H7 (cell line): ENCODE results near the gene TUBB4B. TPM values are rescaled to one million over a fixed set of nuclear protein-coding genes. Genes with fewer than 3 reads are reported as not detected.

Source experiments
- DNase-seq: peaks from one replicate; pipeline ENCODE4 v3.0.0; 2012
- H3K27me3 ChIP-seq: 2 replicates; pipeline ENCODE4 v1.6.0; 2011; ENCODE audit warnings: mild to moderate bottlenecking, low read length; ENCODE audit not compliant: control insufficient read depth, insufficient read depth
- H3K36me3 ChIP-seq: replicated peaks from 2 replicates; pipeline ENCODE4 v1.5.1; 2011; ENCODE audit warnings: low read length; ENCODE audit not compliant: control insufficient read depth, insufficient read depth
- H3K4me3 ChIP-seq: 2 replicates; pipeline ENCODE4 v1.5.1; 2011; ENCODE audit warnings: low read depth, mild to moderate bottlenecking, control low read depth, low read length, moderate library complexity; ENCODE audit not compliant: insufficient read depth
- total RNA-seq: library from RNA; depleted of rRNA; stranded (reverse); fragments of >200 nt; shearing (Covaris generic); gene quantifications from 2 replicates; pipeline ENCODE4 v1.2.3, GENCODE V29; 2014

The TUBB4B gene
- total RNA-seq, 1 experiment from 2014 or later = 257 TPM

- Histone ChIP-seq H3K27me3 (no peaks in the 10 kb centered on the region), H3K36me3 (peaks cover 15% of the 10 kb centered on the region), H3K4me3 (0 out of 2 replicates have a peak overlapping the region, but pooled peaks have one; percentile 3)
- DNase-seq = peak; percentile 87
Observed at GRCh38 chr9:137244486-137245449, 3.7 kb downstream of the TUBB4B start.

GRCh38 chr9:137245450-137246421 lies 4.6 kb downstream of the TUBB4B start:
- no peak overlapping the region for H3K4me3 ChIP-seq
- peak; percentile 62 for DNase-seq

GRCh38 chr9:137247135-137247915 lies 6.2 kb downstream of the TUBB4B start:
- H3K27me3 ChIP-seq = no peaks in the 10 kb centered on the region
- no peak overlapping the region for H3K4me3 ChIP-seq
- H3K36me3 ChIP-seq = peaks cover 10% of the 10 kb centered on the region
- no peak for DNase-seq

More at GRCh38 chr9:137245450-137246421, 4.6 kb downstream of the TUBB4B start:
- Histone ChIP-seq H3K27me3 (no peaks in the 10 kb centered on the region), H3K36me3 (peaks cover 15% of the 10 kb centered on the region)

GRCh38 chr9:137247916-137248175 lies 6.8 kb downstream of the TUBB4B start:
- Histone ChIP-seq H3K27me3 (no peaks in the 10 kb centered on the region), H3K36me3 (peaks cover 5% of the 10 kb centered on the region), H3K4me3 (no peak overlapping the region)
- DNase-seq = no peak

GRCh38 chr9:137250329-137251193 lies 9.5 kb downstream of the TUBB4B start:
- Histone ChIP-seq H3K27me3 (peaks cover 2% of the 10 kb centered on the region), H3K36me3 (no peaks in the 10 kb centered on the region), H3K4me3 (no peak overlapping the region)
- DNase-seq = peak; percentile 70

GRCh38 chr9:137251194-137251461 lies 10.0 kb downstream of the TUBB4B start, which contains the start of gene STPG3:
Gene STPG3 (plus strand): TSS chr9:137251286. CDS start chr9:137251287, 1 bp downstream.
- no peak for DNase-seq
- peaks cover 2% of the 10 kb centered on the region for H3K36me3 ChIP-seq
- H3K4me3 ChIP-seq = no peak within 1 kb of the TSS
- H3K27me3 ChIP-seq = peaks cover 2% of the 10 kb centered on the region

GRCh38 chr9:137251490-137252268 lies 10.6 kb downstream of the TUBB4B start:
- Histone ChIP-seq H3K36me3 (peaks cover 7% of the 10 kb centered on the region), H3K4me3 (no peak overlapping the region), H3K27me3 (peaks cover 2% of the 10 kb centered on the region)
- peak; percentile 66 for DNase-seq

- H3K36me3 ChIP-seq = peaks cover 11% of the 10 kb centered on the region
- H3K27me3 ChIP-seq = peaks cover 2% of the 10 kb centered on the region
- peak; percentile 91 for DNase-seq
- no peak overlapping the region for H3K4me3 ChIP-seq
Observed at GRCh38 chr9:137252555-137253506, 11.7 kb downstream of the TUBB4B start.

GRCh38 chr9:137253717-137254623 lies 12.9 kb downstream of the TUBB4B start:
- DNase-seq = peak; percentile 69
- Histone ChIP-seq H3K27me3 (peaks cover 2% of the 10 kb centered on the region), H3K36me3 (peaks cover 13% of the 10 kb centered on the region), H3K4me3 (peak overlapping the region; percentile 97)

GRCh38 chr9:137254624-137255447 lies 13.7 kb downstream of the TUBB4B start, which contains the start of gene NELFB:
Gene NELFB (plus strand): TSS chr9:137255327.
- H3K4me3 ChIP-seq = peak within 1 kb of the TSS; percentile 97
- peak; percentile 100 for DNase-seq
- peaks cover 17% of the 10 kb centered on the region for H3K36me3 ChIP-seq
- peaks cover 2% of the 10 kb centered on the region for H3K27me3 ChIP-seq
